ENCODE data around the gene RRBP1. TPM values are rescaled to one million over a fixed set of nuclear protein-coding genes. Genes with fewer than 3 reads are reported as not detected.

The RRBP1 gene
- total and polyA plus RNA-seq, 2 donors (not counting 3 experiments of a cell fraction or from before 2014, with no cell fraction given) = 50.3 to 236 TPM

- Histone ChIP-seq H3K4me3 (replicated peaks in 1 of 3; ENCODE audit: insufficient read depth in 1 of 3, low read depth in 1 of 3, low read length in 3 of 3) (no peak overlapping the region), H3K9me3 (replicated peaks; ENCODE audit: control insufficient read depth, insufficient read depth, low read length) (no peaks in the 10 kb centered on the region), H3K27me3 (ENCODE audit: control insufficient read depth in 2 of 2, insufficient read depth in 2 of 2, low read length in 2 of 2) (peaks cover 37 to 43% of the 10 kb centered on the region in 2 experiments), H3K9ac (replicated peaks; ENCODE audit: extremely low read depth, insufficient read depth, low read length) (no peak overlapping the region), H3K36me3 (ENCODE audit: control insufficient read depth in 2 of 2, extremely low read depth in 1 of 2, insufficient read depth in 2 of 2, low read length in 2 of 2) (no peaks in the 10 kb centered on the region), H3K4me1 (ENCODE audit: control insufficient read depth, extremely low read depth, insufficient read depth, low read length) (peaks cover 2% of the 10 kb centered on the region), H3K4me2 (ENCODE audit: insufficient read depth, low read length) (no peak overlapping the region), H4K20me1 (replicated peaks; ENCODE audit: control insufficient read depth, extremely low read depth, insufficient read depth, low read length) (no peaks in the 10 kb centered on the region), H3K9me1 (replicated peaks; ENCODE audit: control insufficient read depth, extremely low read depth, insufficient read depth, low read length) (no peaks in the 10 kb centered on the region), H2AFZ (ENCODE audit: low read depth, low read length) (no peak overlapping the region), H3K79me2 (ENCODE audit: control insufficient read depth, insufficient read depth, low read length) (no peaks in the 10 kb centered on the region), H3K27ac (ENCODE audit: insufficient read depth, low read depth, low read length) (no peak overlapping the region)
- BruUV-seq (replicated peaks) = no TSS peak
- no peak for TF ChIP-seq EZH2 (IDR thresholded peaks at IDR 0.05; ENCODE audit: borderline replicate concordance, low read depth, low read length, severe bottlenecking)
- TF ChIP-seq POLR2AphosphoS5 (IDR thresholded peaks at IDR 0.05; ENCODE audit: insufficient read depth, low read depth, low read length) = no peak
- no peak for TF ChIP-seq POLR2A (IDR thresholded peaks at IDR 0.05; ENCODE audit: low read depth, low read length)
- no peak for TF ChIP-seq FOS (IDR thresholded peaks at IDR 0.05; ENCODE audit: borderline replicate concordance, insufficient read depth, low read length)
- TF ChIP-seq JUN (IDR thresholded peaks at IDR 0.05; ENCODE audit: borderline replicate concordance, insufficient read depth, insufficient read length, low read depth) = no peak
- no peak for TF ChIP-seq MYC (IDR thresholded peaks at IDR 0.05; ENCODE audit: low read depth, low read length)
- no peak for TF ChIP-seq CTCF (IDR thresholded peaks at IDR 0.05; ENCODE audit: extremely low read depth in 1 of 2, insufficient read depth in 1 of 2, low read depth in 1 of 2, low read length in 2 of 2)
- TF ChIP-seq GATA2 (IDR thresholded peaks at IDR 0.05; ENCODE audit: insufficient read depth, insufficient read length, low read depth, low read length) = no peak
- TF ChIP-seq MAX (IDR thresholded peaks at IDR 0.05; ENCODE audit: insufficient read depth, insufficient read length) = no peak
- ChIA-PET POLR2A (no interaction called here), CTCF (interaction anchor here (0.8 to 2.2 kb wide), 2 partner anchors 210 to 251 kb away, joined by 4 to 6 read pairs; no protein-coding TSS in a partner anchor)
- DNase-seq (ENCODE audit: low read depth, low spot score) = no peak
- dilution Hi-C loops (cut with MboI; ENCODE audit: extremely low pct_ligation_motif_present, low sequenced_read_pairs) (no loop called here), intact Hi-C loops (cut with micrococcal nuclease) (no loop called here)
- FAIRE-seq = no peak
Measured at GRCh38 chr20:17687800-17688199, 5.8 kb upstream of the RRBP1 start.
